HG03196 (cell line): ENCODE measurements around the gene CPA2.

Experiments used
- ATAC-seq: cut with Tn5 transposase; IDR thresholded peaks from one replicate; pipeline ENCODE4 v1.9.1; 2021; ENCODE audit not compliant: unreplicated experiment

CPA2 gene

GRCh38 chr7:130254555-130254954 is 12.1 kb upstream of the CPA2 start:
- no peak for ATAC-seq

GRCh38 chr7:130256704-130257103 is 10.0 kb upstream of the CPA2 start:
- no peak for ATAC-seq

DNA sequence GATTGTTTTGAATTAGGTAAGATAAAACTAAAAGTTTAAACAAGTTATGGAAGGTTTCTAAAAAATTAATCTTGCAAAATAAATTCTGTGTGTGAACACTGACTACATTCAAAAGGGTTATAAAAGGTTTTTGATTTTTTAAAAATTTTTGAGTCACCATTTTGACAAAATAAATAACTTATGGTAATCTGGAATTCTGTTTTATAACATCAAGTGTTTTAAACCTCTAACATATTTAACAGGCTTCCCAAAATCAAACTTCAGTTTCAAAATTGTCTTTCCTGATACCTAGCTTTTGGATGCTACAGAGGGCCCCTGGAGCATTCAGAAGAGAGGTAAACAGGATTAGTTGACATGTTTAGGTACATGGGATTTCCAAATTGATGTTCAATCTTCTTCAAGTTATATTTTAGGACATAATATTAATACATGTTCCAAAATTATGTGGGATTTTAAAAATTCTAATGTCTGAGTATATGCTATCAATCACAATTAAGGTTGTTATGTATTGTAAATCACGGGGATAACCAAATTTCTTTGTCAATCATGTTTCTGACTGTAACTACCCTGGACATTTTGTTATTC is 8.1 kb upstream of the CPA2 start:
- no peak for ATAC-seq

DNA sequence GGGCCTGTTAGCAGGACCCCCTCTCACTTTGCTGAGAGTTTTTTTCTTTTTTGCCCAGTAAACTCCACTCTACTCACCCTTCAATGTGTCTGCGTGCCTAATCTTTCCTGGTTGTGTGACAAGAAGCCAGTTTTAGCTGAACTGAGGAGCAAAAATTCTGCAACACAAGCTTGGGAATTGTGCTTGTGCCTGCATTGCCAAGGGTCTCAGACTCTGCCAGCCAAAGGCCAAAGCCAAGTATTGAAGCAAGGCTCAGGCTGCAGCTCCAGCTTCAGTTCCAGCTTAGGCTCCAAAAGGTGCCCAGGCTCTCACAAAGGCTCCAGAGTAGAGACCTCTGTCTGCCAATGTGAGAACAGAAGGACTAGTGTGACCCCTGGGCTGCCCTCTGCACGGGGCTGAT is 4.2 kb upstream of the CPA2 start:
- no peak for ATAC-seq

DNA sequence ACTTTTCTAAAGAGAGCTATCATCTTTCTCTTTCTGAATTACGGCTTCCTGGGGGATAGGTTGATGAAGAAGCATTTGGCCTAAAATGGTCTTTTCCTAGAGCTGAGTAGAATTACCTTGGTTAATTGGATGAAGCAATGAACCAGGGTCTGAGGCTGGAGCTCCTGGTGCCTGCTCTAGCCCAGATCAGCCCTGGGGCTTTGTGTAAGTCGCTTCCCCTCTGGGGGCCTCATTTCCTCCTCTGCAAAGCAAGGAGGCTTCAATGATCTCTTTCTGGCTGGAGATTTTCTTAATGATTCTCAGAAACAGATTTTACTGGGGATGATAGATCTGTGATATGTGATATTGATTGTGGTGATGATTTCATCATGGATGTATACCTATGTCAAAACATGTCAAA is 3.5 kb upstream of the CPA2 start:
- no peak for ATAC-seq

DNA sequence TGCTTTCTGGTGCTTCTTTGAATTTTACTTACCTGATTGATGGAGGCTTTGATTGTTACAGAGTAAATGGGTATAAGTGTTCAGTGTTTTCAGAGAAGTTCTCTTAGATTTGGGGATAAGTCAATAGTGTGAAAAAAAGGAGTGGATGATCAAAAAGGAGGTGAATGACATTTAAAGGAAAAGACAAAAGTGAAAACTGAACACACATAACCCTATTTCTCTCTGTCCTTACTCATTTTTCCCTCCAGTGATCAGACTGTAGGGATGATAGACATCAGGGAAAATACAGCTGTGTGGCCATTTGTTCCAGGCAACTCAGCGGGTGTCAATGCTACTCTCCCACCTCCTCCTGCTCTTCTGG is 278 bp downstream of the CPA2 start:
- ATAC-seq = no peak

DNA sequence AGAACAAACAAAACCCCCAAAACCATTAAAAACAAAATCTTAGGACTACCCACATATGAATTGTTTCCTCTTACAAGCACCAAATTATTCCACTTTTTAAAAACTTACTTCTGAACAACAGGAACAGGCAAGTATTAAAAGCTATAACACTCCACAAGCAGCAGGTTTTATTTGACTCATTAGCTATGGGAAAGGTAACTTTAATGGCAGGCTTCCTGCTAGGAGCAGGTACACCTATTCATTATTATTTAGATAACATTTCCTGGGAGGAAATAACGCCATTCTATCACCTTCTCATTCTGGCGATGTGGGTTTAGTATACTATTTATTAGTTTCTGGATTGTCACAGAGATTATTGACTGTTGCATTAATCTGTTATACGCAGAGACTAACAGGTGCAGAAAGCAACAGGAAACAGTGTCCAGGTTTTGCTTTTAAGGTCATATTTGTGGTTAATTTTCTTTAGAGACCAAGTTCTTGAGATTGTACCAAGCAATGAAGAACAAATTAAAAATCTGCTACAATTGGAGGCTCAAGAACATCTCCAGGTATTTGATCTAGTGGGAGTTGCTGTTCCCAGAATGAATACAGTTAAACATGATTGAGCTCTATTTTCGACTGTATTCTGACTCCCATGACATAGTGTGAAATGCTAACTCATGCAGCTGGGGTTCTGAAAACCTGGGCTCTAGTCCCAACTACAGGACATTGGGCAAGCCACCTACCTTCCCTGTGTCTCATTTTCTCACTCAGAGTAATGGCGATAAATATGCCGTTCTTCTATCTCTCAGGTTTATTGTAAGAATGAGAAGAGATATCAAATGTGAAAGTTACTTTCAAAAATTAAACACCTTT is 2.0 kb downstream of the CPA2 start:
- ATAC-seq = no peak

DNA sequence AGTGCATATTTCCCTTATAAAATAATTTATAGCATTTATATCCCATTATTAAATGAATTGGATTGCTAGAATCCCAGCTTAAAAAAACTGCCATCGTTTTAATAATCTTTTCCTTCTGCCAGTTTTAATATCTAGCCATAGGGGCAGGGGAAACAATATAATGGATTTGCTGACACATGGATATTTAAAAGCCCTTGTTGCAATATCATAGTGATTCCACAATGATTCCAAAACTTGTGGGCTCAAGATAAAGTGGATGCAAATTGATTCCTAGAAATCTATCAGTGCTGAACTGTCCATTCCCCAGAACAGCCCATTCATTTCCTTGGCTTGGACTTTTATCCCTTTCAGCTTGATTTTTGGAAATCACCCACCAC is 2.6 kb downstream of the CPA2 start:
- ATAC-seq = no peak

GRCh38 chr7:130270947-130271800 is 4.5 kb downstream of the CPA2 start:
- ATAC-seq = no peak

GRCh38 chr7:130272381-130273080 is 5.9 kb downstream of the CPA2 start:
- no peak for ATAC-seq

- ATAC-seq = no peak
These were observed 6.6 kb downstream of the CPA2 start for GRCh38 chr7:130273081-130273932.

DNA sequence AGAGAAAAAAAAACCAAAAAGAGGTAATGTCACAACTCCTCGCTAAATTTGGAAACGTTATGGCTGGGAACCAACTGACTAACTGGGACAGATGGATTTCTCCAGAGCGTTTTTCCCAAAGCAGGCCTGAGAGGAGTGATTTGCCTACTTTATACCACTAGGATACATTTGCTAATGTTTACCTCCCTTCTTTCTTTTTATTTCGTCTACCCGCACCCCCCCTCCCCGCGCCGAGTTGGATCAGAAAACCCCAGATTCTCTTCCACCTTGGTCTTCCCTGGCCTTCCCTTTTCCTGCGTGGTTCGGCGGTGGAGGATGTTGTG is 7.2 kb downstream of the CPA2 start:
- ATAC-seq = no peak

- no peak for ATAC-seq
These were observed 7.6 kb downstream of the CPA2 start for GRCh38 chr7:130274296-130274695.

- no peak for ATAC-seq
These were observed 8.4 kb downstream of the CPA2 start for GRCh38 chr7:130274983-130275591.

- ATAC-seq = no peak
These were observed 9.2 kb downstream of the CPA2 start for GRCh38 chr7:130275826-130276297.

GRCh38 chr7:130276796-130277762 is 10.4 kb downstream of the CPA2 start:
- no peak for ATAC-seq

GRCh38 chr7:130277763-130278643 is 11.3 kb downstream of the CPA2 start:
- ATAC-seq = no peak

- ATAC-seq = no peak
These were observed 12.2 kb downstream of the CPA2 start for GRCh38 chr7:130278860-130279259.
